K562 (cell line): ENCODE results near the gene MC1R. TPM values are rescaled to one million over a fixed set of nuclear protein-coding genes. Genes with fewer than 3 reads are reported as not detected.

Experiments used
- ATAC-seq: fragments of 200-7000 bp; cut with Tn5 transposase; 3 replicates; pipeline ENCODE4 v1.9.1; 2020; ENCODE audit warnings: moderate library complexity
- BruUV-seq: library from RNA; stranded (reverse); fragments of 400-500 nt; replicated peaks from 2 replicates; lab custom pipeline; 2021; lab: Mats Ljungman, UMichigan
- CTCF ChIA-PET: fragments of 300-600 bp; formaldehyde crosslinking; extraction: SDS; loops from one replicate; lab custom pipeline; 2021; ENCODE audit warnings: low intra/inter-chr PET ratio; lab: Yijun Ruan, JAX
- POLR2A ChIA-PET: fragments of 300-600, 350-650 bp; sonication (Branson Sonifier 250); formaldehyde crosslinking; extraction: SDS; loops from one replicate; lab custom pipeline; 2021; ENCODE audit warnings: antibody characterized with exemption, inconsistent platforms; lab: Yijun Ruan, JAX
- DNase-seq, 4 experiments: peaks; one replicate each; pipeline versions ENCODE4 v3.0.0 to v3.0.0-alpha.2; 2011 to 2018; ENCODE audit warnings: low spot score in 3 of 4, mixed read lengths in 3 of 4; ENCODE audit errors: extremely low read depth in 1 of 4
- FAIRE-seq: peaks from 2 replicates; lab custom pipeline; 2011; peaks lifted over from hg19 to GRCh38; lab: Jason Lieb, UNC
- H2AFZ ChIP-seq: 2 replicates; pipeline ENCODE4 v1.6.0; 2011; ENCODE audit warnings: low read depth, low read length, control low read depth, inconsistent platforms
- H3K27ac ChIP-seq: fragments of 200-600 bp; 3 replicates; pipeline ENCODE4 v1.8.0; 2011; ENCODE audit warnings: low read depth, mild to moderate bottlenecking, control low read depth, inconsistent platforms, low read length, moderate library complexity, mixed read lengths; ENCODE audit errors: extremely low read depth
- H3K27me3 ChIP-seq, 2 experiments: fragments of 300-600 bp in 1 of 2; 2 replicates in 1 of 2; 3 replicates in 1 of 2; pipeline versions ENCODE4 v1.6.0 to v1.8.0; 2011; ENCODE audit warnings: inconsistent platforms in 2 of 2, low read length in 2 of 2, mild to moderate bottlenecking in 1 of 2, mixed read lengths in 1 of 2, moderate library complexity in 1 of 2; ENCODE audit not compliant: control insufficient read depth in 2 of 2, insufficient read depth in 2 of 2
- H3K36me3 ChIP-seq: fragments of 300-600 bp; 3 replicates; pipeline ENCODE4 v1.8.0; 2011; ENCODE audit warnings: mild to moderate bottlenecking, low read length, inconsistent platforms; ENCODE audit not compliant: control insufficient read depth, insufficient read depth
- H3K4me1 ChIP-seq, 2 experiments: fragments of 200-600 bp in 1 of 2; replicated peaks in 1 of 2; 2 replicates in 1 of 2; 3 replicates in 1 of 2; pipeline versions ENCODE4 v1.5.1 to v1.8.0; 2011; ENCODE audit warnings: inconsistent platforms in 2 of 2, low read length in 2 of 2, mild to moderate bottlenecking in 1 of 2, mixed read lengths in 1 of 2, moderate library complexity in 1 of 2; ENCODE audit not compliant: control insufficient read depth in 2 of 2, insufficient read depth in 2 of 2
- H3K4me2 ChIP-seq: 2 replicates; pipeline ENCODE4 v1.6.1; 2011; ENCODE audit warnings: low read length, control low read depth, inconsistent platforms, mixed read lengths; ENCODE audit not compliant: insufficient read depth
- H3K4me3 ChIP-seq: fragments of 200-600 bp; sonication (generic), shearing (Covaris generic); 2 replicates; pipeline ENCODE4 v1.5.1; 2016; ENCODE audit warnings: control low read depth, inconsistent platforms
- H3K79me2 ChIP-seq: fragments of 200-600 bp; 3 replicates; pipeline ENCODE4 v1.8.0; 2011; ENCODE audit warnings: low read length, inconsistent platforms; ENCODE audit not compliant: control insufficient read depth, insufficient read depth
- H3K9ac ChIP-seq, 2 experiments: 2 replicates each; pipeline versions ENCODE4 v1.6.0 to v1.6.1; 2011; ENCODE audit warnings: low read depth in 2 of 2, low read length in 2 of 2, control low read depth in 1 of 2, inconsistent platforms in 1 of 2, mild to moderate bottlenecking in 1 of 2, mixed read lengths in 1 of 2; ENCODE audit not compliant: insufficient read depth in 1 of 2
- H3K9me1 ChIP-seq: one replicate; pipeline ENCODE4 v1.6.0; 2011; ENCODE audit warnings: inconsistent platforms, mild to moderate bottlenecking, low read length, moderate library complexity; ENCODE audit not compliant: control insufficient read depth, insufficient read depth
- H3K9me3 ChIP-seq: replicated peaks from 2 replicates; pipeline ENCODE4 v1.5.1; 2011; ENCODE audit warnings: low read depth, low read length, inconsistent platforms; ENCODE audit not compliant: control insufficient read depth, insufficient read depth
- H4K20me1 ChIP-seq: replicated peaks from 2 replicates; pipeline ENCODE4 v1.6.1; 2011; ENCODE audit warnings: low read length, inconsistent platforms, mixed read lengths; ENCODE audit not compliant: control insufficient read depth, insufficient read depth
- BCOR ChIP-seq: fragments of 450-650 bp; IDR thresholded peaks from 2 replicates; pipeline ENCODE4 v1.6.1; 2016
- GATA2 ChIP-seq: sonication (generic); formaldehyde crosslinking; IDR thresholded peaks from 2 replicates; pipeline ENCODE4 v1.4.0; 2020; ENCODE audit warnings: mild to moderate bottlenecking, missing genetic modification reagents
- KDM5B ChIP-seq: fragments of 200-600 bp; sonication (generic); IDR thresholded peaks from 2 replicates; pipeline ENCODE4 v1.6.1; 2012; ENCODE audit warnings: low read depth, mild to moderate bottlenecking, moderate library complexity, low read length, control low read depth, inconsistent platforms; ENCODE audit not compliant: insufficient replicate concordance
- RBM22 ChIP-seq: fragments of 200-400 bp; formaldehyde crosslinking; IDR thresholded peaks from 2 replicates; pipeline ENCODE4 v1.6.1; 2018; ENCODE audit warnings: low read length, low read depth; ENCODE audit not compliant: poor library complexity, severe bottlenecking
- RBM25 ChIP-seq: fragments of 200-400 bp; formaldehyde crosslinking; IDR thresholded peaks from 2 replicates; pipeline ENCODE4 v1.6.1; 2018; ENCODE audit warnings: low read length, low read depth, moderate library complexity; ENCODE audit not compliant: severe bottlenecking
- THRAP3 ChIP-seq: fragments of 450-650 bp; IDR thresholded peaks from 2 replicates; pipeline ENCODE4 v1.6.1; 2016; ENCODE audit warnings: mild to moderate bottlenecking, inconsistent platforms, borderline replicate concordance
- ZC3H8 ChIP-seq: fragments of 450-650 bp; IDR thresholded peaks from 2 replicates; pipeline ENCODE4 v1.6.1; 2017
- ZFP36 ChIP-seq: fragments of 150-350 bp; IDR thresholded peaks from 2 replicates; pipeline ENCODE4 v1.6.1; 2018; ENCODE audit warnings: low read length, low read depth; ENCODE audit not compliant: partially characterized antibody
- WGBS: fragments of 100-300 bp; shearing (Covaris generic); methylation state at CpG from one replicate; pipeline ENCODE4 v1.1.6; 2016; ENCODE audit warnings: low coverage, mixed read lengths; ENCODE audit not compliant: insufficient coverage; ENCODE audit errors: missing lambda C conversion rate; 5-methylcytosine and 5-hydroxymethylcytosine counted together
- in situ Hi-C: fragments of 300-500 bp; cut with MboI; formaldehyde crosslinking; loops from 4 replicates; pipeline ENCODE4 v1.15.0; 2018; ENCODE audit warnings: inconsistent platforms, mixed read lengths
- intact Hi-C: fragments of 100-400 bp; cut with micrococcal nuclease; formaldehyde crosslinking; loops from 2 replicates; pipeline ENCODE4 v1.14.2; 2022
- polyA plus RNA-seq, 8 experiments: library from polyadenylated mRNA; depleted of rRNA in 4 of 8; stranded (reverse) in 5 of 8; unstranded in 3 of 8; fragments of >200 nt; fragmentation: Nextera tagmentation in 2 of 8; fragmentation: Illumina TruSeq in 1 of 8; extraction: Ambion mirVana in 2 of 8; extraction: Trizol in 1 of 8; gene quantifications; 2 replicates each; pipeline versions ENCODE4 v1.2.1 to v1.2.3, GENCODE V29; 2011 to 2014; ENCODE audit warnings: inconsistent platforms in 1 of 8, missing spikeins in 1 of 8
- total RNA-seq, 7 experiments: library from RNA; depleted of rRNA in 6 of 7; stranded (reverse); fragments of >200 nt in 6 of 7; fragmentation: Illumina TruSeq in 2 of 7; extraction: Trizol in 2 of 7; gene quantifications; 2 replicates each; pipeline versions ENCODE4 v1.2.1 to v1.2.3, GENCODE V29; 2011 to 2021; ENCODE audit warnings: low replicate concordance in 1 of 7
- TF ChIP-seq, protein P1 (sequence below): fragments of 450-650 bp; formaldehyde crosslinking; IDR thresholded peaks from 2 replicates; pipeline ENCODE4 v1.4.0; 2020; ENCODE audit warnings: mild to moderate bottlenecking

Gene MC1R
- total and polyA plus RNA-seq, 9 of the 15 experiments (the other 6 are each of a cell fraction or from before 2014, with no cell fraction given), result 0.14 to 5.3 (median 2.5) TPM; not detected in 1

DNA sequence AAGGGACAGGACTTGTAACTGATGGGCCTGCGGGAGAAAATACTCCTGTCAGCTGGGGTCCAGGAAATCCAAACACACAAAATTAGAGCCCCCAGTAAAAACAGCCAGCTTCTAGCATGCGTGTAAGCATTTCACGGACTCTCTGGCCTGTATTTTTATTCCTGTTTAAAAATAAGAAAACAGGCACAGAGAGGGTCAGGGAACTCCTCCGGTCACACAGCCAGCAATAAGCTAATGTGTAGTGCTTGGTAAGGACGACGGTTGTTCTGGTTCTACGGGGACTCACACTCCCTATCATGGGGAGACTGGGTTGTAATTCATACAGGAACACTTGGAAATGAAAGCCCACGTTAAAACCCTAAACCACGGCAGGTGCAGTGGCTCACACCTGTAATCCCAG lies 46.8 kb upstream of the MC1R start:
- ATAC-seq (no peak), FAIRE-seq (peak; percentile 67), DNase-seq (no peak)
- peaks cover 7% of the 10 kb centered on the region for H3K9me3 ChIP-seq
- peaks cover 11 to 34% of the 10 kb centered on the region in 2 experiments for H3K4me1 ChIP-seq
- H3K36me3 ChIP-seq, result peaks cover 22% of the 10 kb centered on the region; the same call in 2 of the 3 replicates
- no TSS peak for BruUV-seq
- peaks cover 37% of the 10 kb centered on the region for H3K79me2 ChIP-seq
- ChIA-PET POLR2A (interaction anchor here (2.6 to 2.9 kb wide), 2 partner anchors 11 to 167 kb away, joined by 8 to 25 read pairs; no protein-coding TSS in a partner anchor), CTCF (no interaction called here)
- 91% methylated on average over 9 of the region's 9 CpGs for WGBS
- TF ChIP-seq ZFP36 (peak; percentile 61), KDM5B (peak; percentile 42), GATA2 (CRISPR knock-in tag) (no peak), ZC3H8 (no peak), THRAP3 (no peak), RBM22 (no peak), BCOR (peak; percentile 58; the same call in 1 of the 2 replicates), RBM25 (peak; percentile 45)
- TF ChIP-seq, protein P1, sequence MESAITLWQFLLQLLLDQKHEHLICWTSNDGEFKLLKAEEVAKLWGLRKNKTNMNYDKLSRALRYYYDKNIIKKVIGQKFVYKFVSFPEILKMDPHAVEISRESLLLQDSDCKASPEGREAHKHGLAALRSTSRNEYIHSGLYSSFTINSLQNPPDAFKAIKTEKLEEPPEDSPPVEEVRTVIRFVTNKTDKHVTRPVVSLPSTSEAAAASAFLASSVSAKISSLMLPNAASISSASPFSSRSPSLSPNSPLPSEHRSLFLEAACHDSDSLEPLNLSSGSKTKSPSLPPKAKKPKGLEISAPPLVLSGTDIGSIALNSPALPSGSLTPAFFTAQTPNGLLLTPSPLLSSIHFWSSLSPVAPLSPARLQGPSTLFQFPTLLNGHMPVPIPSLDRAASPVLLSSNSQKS (CRISPR knock-in tag), result no peak
- H3K9ac ChIP-seq, result peak overlapping the region in 1 of 2 experiments; percentile 74; a peak in 1 of 4 replicates
- H3K27ac ChIP-seq, result no peak overlapping the region
- in situ Hi-C loops (loop anchor here (5.0 kb wide), 1 partner anchor 65 kb away; no protein-coding TSS in a partner anchor), intact Hi-C loops (no loop called here)
- H3K27me3 ChIP-seq, result no peaks in the 10 kb centered on the region
- H3K4me2 ChIP-seq, result no peak overlapping the region
- H2AFZ ChIP-seq, result no peak overlapping the region
- no peaks in the 10 kb centered on the region for H3K9me1 ChIP-seq
- no peak overlapping the region for H3K4me3 ChIP-seq
- peaks cover 7% of the 10 kb centered on the region for H4K20me1 ChIP-seq
